HL-60 (cell line): Measurements from ENCODE around the gene AHSG.

ENCODE experiments used
- DNase-seq, 2 experiments: peaks; one replicate each; pipeline ENCODE4 v3.0.0-alpha.2; 2010 to 2020; ENCODE audit warnings: low read depth in 1 of 2, low spot score in 1 of 2
- H3K27ac ChIP-seq: fragments of 250-450 bp; sonication (Bioruptor Pico); replicated peaks from 2 replicates; pipeline ENCODE4 v1.5.1; 2020; ENCODE audit warnings: mild to moderate bottlenecking, moderate library complexity
- H3K27me3 ChIP-seq: fragments of 250-450 bp; sonication (Bioruptor Pico); 2 replicates; pipeline ENCODE4 v1.5.1; 2021; ENCODE audit warnings: mild to moderate bottlenecking, moderate library complexity; ENCODE audit not compliant: insufficient read depth, poor library complexity, severe bottlenecking
- H3K4me3 ChIP-seq: replicated peaks from 2 replicates; pipeline ENCODE4 v1.5.1; 2011; ENCODE audit warnings: mild to moderate bottlenecking, control low read depth, low read length; ENCODE audit not compliant: insufficient read depth
- CTCF ChIP-seq: IDR thresholded peaks from one replicate; pipeline ENCODE4 v1.5.1; 2011; ENCODE audit warnings: low read length, control low read depth, inconsistent platforms; ENCODE audit not compliant: insufficient read depth
- GABPA ChIP-seq: IDR thresholded peaks from 2 replicates; pipeline ENCODE4 v1.6.1; 2012; ENCODE audit warnings: low read depth
- POLR2AphosphoS5 ChIP-seq: IDR thresholded peaks from 2 replicates; pipeline ENCODE4 v1.6.1; 2012; ENCODE audit warnings: low read depth
- REST ChIP-seq: IDR thresholded peaks from 2 replicates; pipeline ENCODE4 v1.6.1; 2012; ENCODE audit warnings: low read depth; ENCODE audit not compliant: insufficient replicate concordance
- SPI1 ChIP-seq: IDR thresholded peaks from 2 replicates; pipeline ENCODE4 v1.6.1; 2012; ENCODE audit warnings: low read depth, mild to moderate bottlenecking, borderline replicate concordance

AHSG gene

GRCh38 chr3:186646841-186647240 lies 34.0 kb downstream of the AHSG start:
- Histone ChIP-seq H3K27me3 (peaks cover 7% of the 10 kb centered on the region), H3K27ac (no peak overlapping the region)
- TF ChIP-seq CTCF = no peak
- TF ChIP-seq POLR2AphosphoS5 = no peak
- no peak for TF ChIP-seq GABPA

GRCh38 chr3:186648851-186649250 lies 36.0 kb downstream of the AHSG start:
- DNase-seq = no peak
- Histone ChIP-seq H3K27ac (no peak overlapping the region), H3K4me3 (no peak overlapping the region), H3K27me3 (peaks cover 5% of the 10 kb centered on the region)
- TF ChIP-seq GABPA = no peak
- no peak for TF ChIP-seq CTCF
- no peak for TF ChIP-seq REST
- no peak for TF ChIP-seq POLR2AphosphoS5
- TF ChIP-seq SPI1 = no peak

More at GRCh38 chr3:186646841-186647240, 34.0 kb downstream of the AHSG start:
- H3K4me3 ChIP-seq = no peak overlapping the region
- no peak for DNase-seq

- Histone ChIP-seq H3K4me3 (no peak overlapping the region), H3K27ac (no peak overlapping the region), H3K27me3 (no peaks in the 10 kb centered on the region)
- TF ChIP-seq CTCF (no peak), REST (no peak), SPI1 (no peak)
- no peak for DNase-seq
Observed at GRCh38 chr3:186651678-186652215, 38.9 kb downstream of the AHSG start.

- no peak for TF ChIP-seq GABPA
- no peak for TF ChIP-seq REST
- TF ChIP-seq CTCF = no peak
- no peak for TF ChIP-seq POLR2AphosphoS5
- TF ChIP-seq SPI1 = no peak
- H3K27ac ChIP-seq = no peak overlapping the region
- DNase-seq = no peak
- H3K27me3 ChIP-seq = no peaks in the 10 kb centered on the region
- no peak overlapping the region for H3K4me3 ChIP-seq
Observed at GRCh38 chr3:186653080-186653707, 40.3 kb downstream of the AHSG start.
